ENCODE data around the gene NLGN4X.

DNA sequence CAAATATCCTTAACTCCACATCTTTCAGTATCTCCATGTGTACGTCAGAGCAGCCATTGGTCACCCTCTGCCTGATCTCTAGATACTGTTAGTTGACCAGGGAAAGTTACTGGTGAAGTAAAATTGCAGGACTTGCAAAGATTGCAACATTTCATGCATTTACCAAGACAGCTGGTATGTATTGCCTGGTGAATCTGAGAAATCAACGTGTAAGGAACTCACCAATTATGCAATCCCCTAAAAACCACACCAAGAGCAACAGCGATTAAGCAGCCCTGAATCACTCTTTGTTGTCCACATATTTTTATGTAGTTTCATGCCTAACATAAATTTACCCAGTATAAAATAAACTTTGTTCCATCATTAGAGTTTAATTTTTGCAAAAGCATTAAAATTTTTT lies 271.2 kb downstream of the NLGN4X start:
- TF ChIP-seq YY1 (IDR thresholded peaks at IDR 0.05; ENCODE audit: extremely low read depth, insufficient replicate concordance, low read depth, low read length) (no peak), CTCF (IDR thresholded peaks at IDR 0.05 in 2 of 3, conservative IDR thresholded peaks at IDR 0.05 in 1 of 3; ENCODE audit: borderline replicate concordance in 1 of 3, insufficient read depth in 1 of 3, low read depth in 2 of 3, low read length in 2 of 3) (no peak), ZNF274 (IDR thresholded peaks at IDR 0.05; ENCODE audit: low read depth, low read length) (no peak), ZFX (IDR thresholded peaks at IDR 0.05) (no peak), POLR2AphosphoS5 (IDR thresholded peaks at IDR 0.05; ENCODE audit: low read depth, low read length) (no peak), JUND (IDR thresholded peaks at IDR 0.05) (no peak), EZH2phosphoT487 (IDR thresholded peaks at IDR 0.05; ENCODE audit: borderline replicate concordance) (no peak), EZH2 (IDR thresholded peaks at IDR 0.05) (no peak), EGR1 (IDR thresholded peaks at IDR 0.05; ENCODE audit: low read depth) (no peak)

Measured in HCT116 (cell line).